CD4-positive, alpha-beta T cell treated with Interleukin-17A for 4 hours (primary cell): Measurements from ENCODE around the gene COMMD7.
"Not testable (repeated sequence)": the region's sequence is repeated elsewhere in the genome, so short reads cannot be mapped to it uniquely, and the experiment has no call there.

Experiments used
- DNase-seq: peaks from one replicate; pipeline ENCODE4 v3.0.0-alpha.2; 2020; ENCODE audit warnings: mixed read lengths

The COMMD7 gene

DNA sequence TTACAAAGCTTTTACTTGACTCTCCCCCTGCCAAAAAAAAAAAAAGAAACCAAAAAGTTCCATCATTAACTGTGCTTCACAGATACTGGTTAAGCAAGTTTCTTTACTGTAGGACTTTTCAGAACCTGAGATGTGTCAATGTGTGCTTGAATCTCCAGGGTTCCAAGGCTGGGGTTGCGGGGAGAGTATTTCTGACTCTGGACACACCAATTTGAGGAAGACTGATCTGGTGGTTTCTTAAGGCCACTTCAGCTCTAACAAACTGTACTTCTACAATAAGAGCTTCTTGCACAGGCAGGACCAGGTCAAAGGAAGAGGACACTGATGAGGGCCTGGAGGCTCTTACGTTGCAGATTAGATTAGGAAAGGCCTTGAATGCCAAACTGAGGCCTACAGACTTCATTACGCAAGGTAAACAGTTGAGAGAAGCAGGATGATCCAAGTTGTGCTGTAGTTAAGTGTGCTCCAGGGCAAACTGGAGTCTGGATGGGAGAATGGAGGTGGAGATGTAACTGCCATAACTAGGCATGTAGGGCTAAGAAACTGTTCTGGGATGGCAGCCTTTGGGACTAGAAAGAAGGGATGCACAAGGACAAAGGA is 24.4 kb downstream of the COMMD7 start:
- DNase-seq: no peak

DNA sequence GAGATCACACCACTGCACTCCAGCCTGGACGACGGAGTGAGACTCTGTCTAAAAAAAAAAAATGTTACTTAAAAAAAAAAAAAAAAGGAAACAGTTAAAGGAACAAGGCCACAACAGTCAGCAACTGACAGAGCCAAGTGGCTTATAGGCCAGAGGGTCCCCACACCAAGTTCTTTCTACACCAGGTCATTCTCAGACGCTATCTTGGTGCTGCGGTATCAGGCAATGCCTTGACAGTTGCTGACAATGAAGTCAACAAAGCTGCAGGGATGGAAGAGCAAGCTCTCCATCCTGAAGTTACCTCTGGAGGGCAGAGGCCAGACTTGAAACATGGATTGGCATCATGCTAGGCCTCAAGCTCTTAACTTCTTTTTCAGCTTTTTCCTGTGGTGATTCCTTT is 31.9 kb downstream of the COMMD7 start:
- no peak for DNase-seq

DNA sequence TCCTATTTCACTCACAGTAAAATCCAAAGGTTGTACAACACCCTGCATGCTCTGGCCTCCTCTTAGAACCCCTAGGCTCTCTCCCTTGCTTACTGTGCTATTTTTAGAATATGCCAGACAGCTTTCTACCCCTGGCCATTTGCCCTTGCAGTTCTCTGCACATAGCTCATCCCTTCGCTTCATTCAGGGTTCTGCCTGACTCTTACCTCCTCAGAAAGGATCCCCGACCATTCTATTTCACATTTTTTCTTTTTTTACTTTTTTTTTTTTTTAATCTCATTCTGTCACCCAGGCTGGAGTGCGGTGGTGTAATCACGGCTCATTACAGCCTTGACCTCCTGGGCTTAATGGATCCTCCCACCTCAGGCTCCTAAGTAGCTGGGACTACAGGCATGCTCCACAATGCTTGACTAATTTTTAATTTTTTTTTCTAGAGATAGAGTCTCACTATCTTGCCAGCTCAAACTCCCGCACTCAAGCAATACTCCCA is 33.6 kb downstream of the COMMD7 start:
- no peak for DNase-seq

DNA sequence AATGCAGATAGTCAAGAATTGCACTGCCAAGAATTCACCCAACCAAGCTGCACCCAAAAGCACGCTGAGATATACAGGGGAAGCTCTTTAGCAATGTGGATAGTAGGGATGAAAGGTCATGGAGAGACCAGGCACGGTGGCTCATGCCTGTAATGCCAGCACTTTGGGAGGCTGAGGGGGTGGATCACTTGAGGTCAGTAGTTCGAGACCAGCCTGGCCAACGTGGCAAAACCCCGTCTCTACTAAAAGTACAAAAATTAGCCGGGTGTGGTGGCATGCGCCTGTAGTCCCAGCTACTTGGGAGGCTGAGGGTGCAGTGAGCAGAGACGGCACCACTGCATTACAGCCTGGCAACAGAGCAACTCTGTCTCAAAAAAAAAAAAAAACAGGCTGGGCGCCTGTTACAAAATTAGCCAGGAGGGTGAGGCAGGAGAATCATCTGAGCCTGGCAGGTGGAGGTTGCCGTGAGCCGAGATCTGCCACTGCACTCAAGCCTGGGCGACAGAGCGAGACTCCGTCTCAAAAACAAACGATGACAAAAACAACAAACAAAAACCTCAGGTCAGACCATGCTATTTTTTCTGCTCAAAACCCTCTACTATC is 34.1 kb downstream of the COMMD7 start:
- DNase-seq: not testable (repeated sequence)

DNA sequence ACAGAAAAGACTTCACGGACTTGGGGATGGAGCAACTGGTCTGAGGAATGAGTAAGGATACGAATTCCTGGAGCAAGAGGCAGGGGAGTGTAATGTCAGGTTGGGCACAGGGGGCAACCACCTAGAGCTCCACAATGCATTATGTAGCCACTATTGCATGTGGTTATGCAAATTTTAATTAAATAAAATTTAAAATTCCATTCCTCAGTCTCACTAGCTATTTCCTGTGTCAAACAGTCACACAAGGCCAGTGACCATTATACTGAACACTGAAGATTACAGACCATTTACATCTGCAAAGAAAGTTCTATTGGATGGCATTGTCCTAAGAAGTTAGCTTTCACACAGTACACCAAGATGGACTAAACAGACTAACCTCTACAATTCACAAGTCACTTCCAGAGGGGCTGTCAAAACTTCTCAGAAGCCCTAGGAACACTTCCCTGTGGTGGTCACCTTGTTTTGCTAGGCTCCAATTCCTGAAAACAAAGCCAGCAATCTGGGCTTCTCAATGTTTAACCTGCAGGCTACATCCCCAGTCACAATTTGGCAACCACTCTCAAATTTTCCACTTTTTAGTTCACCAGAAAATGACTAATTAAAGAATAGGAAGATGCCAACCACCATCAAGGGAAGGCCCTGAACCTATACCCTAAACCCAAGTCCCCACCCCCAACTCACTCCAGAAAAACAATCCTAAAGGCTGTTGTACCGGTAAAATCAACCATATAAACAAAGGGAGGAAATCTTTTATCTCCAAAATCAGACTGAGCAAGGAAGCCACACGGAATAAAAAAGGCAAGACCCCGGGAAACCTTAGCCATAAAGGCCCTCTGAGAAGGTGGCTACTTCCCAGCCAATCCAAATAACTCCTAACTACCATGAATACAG is 35.3 kb downstream of the COMMD7 start:
- no peak for DNase-seq

DNA sequence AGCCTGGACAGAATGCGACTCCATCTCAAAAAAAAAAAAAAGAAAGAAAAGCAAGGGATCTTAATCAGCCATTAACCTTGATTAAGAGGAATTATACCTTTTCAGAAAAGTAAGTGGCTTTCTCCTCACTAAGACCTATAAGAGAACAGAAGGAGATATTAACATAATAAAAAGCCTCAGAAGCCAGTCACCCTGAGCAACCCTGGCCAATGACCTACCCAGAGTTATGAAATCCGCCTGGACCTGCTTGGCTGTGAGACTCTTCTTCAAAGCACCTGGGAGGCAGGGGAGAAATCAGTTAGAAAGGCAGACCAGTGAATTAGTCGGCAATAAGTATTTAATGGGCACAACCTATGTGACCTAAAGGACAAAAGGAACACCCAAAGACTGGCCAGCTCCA is 36.8 kb downstream of the COMMD7 start:
- no peak for DNase-seq

DNA sequence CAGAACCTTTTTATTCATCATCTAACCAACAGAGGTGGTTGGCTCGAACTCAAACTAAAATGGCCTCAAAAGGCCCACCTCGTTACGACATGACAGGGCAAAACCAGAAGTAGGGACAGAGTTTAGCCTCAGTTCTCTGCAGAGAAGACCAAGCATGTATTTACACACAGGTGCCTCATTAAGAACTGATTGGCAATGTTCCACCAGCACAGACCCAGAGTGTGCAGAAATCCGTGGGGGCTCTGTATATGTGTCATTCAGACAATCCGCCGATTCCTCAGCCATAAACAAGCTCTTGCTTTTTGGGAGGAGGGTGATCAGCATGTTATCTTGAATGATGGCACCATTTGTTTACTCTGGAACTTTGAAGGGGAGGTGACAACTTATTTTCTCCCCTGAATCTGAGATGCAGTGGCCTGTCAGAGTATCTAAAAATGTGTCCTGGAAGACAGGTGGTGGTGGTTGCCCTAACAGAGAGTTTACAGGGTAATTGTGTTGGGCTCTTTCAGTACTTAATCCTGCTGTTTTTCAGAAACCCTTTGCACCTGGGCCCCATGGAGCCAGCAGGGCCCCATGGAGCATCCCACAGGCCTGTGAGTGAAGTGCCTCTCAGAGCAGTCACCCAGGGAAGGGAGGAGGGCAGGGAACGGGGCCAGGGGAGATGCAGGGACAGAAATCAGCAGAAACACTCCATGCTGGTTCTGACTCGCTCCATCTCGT is 40.4 kb downstream of the COMMD7 start:
- DNase-seq: no peak

DNA sequence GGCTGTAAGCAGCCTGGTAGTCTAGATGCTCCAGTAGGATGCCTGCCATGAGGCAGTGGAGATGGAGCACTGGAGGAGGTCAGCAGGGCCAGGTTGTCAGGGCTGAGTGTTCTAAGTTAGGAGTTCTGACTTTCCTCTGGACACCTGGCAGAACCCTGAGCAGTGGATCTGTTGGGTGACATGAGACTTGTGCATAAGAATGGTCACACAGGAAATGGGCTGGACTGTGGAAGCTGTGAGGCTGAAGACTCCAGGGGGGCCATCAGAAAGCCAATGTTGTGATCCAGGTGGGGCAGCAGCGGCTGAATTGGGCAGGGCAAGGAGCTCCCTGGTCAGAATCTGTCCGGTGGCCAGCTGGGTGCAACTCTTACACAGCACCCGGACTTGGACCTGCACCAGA is 45.7 kb downstream of the COMMD7 start:
- no peak for DNase-seq

DNA sequence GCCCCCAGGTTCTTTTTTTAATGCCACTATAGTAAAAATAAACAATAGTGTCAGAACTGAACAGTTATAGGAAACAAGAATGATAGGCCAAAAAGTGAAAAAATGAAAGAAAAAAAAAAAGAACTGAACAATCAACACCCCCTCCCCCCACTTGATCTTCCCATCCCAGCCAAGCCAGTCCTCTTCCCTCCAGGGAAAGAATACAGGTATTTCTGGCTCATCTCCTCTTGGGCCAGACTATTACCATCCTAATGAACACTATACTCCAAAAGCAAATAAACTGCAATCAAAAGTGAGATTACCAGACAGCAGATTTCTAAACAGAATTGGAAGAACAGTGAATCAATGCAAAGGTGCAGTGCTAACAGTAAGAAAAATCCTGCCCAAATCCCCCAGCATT is 48.2 kb downstream of the COMMD7 start:
- DNase-seq: no peak

DNA sequence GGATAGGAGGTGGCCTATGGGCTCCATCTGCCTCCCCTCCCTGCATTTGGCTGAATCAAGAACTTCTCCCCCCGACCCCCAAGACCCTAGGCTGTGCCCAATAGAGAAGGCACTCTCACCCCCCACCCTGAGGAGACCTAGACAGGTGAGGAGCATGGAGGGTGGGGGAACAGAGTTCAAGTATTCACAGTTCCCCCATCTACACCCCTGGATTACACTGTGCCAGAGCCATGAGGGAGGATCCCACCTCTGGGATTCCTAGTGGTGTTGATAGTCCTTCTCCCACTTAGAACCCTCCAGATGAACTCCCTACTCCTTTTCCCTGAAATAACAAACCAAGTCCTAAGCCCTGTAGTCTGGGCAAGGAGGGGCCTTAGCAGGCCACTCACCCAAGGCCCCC is 54.3 kb downstream of the COMMD7 start:
- not testable (repeated sequence) for DNase-seq

DNA sequence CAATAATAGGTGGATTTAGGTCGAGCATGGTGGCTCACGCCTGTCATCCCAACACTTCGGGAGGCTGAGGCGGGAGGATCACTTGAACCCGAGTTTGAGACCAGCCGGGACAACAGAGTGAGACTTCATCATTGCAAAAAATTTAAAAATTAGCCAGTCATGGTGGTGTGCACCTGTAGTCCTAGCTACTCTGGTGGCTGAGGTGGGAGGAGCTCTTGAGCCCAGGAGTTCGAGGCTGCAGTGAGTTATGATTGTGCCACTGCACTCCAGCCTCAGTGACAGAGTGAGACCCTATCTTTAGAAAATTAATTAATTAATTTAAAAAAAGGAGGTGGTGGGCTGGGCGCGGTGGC is 56.1 kb downstream of the COMMD7 start:
- DNase-seq: no peak

DNA sequence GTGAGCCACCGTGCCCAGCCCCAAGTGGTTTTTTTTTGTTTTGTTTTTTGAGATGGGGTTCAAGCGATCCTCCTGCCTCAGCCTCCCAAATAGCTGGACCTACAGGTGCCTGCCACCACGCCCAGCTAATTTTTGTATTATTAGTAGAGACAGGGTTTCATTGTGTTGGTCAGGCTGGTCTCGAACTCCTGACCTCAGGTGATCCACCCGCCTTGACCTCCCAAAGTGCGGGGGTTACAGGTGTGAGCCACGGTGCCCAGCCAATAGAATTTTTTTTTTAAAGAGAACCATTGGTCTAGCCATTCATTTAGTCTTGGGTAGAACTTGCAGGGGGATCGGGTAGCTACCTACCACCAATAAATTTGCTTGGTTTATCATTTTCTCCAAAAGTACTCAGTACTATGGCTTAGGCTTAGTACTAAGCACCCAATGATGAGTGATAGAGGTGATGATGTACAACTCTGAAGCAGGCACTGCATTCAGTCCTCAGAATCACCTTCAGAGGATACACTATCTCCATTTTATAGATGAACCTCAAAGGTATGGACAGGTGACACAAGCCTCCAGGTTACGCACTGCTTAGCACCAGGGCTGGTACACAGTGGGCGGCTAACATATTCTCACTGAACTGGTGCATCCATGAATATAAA is 56.6 kb downstream of the COMMD7 start:
- no peak for DNase-seq

DNA sequence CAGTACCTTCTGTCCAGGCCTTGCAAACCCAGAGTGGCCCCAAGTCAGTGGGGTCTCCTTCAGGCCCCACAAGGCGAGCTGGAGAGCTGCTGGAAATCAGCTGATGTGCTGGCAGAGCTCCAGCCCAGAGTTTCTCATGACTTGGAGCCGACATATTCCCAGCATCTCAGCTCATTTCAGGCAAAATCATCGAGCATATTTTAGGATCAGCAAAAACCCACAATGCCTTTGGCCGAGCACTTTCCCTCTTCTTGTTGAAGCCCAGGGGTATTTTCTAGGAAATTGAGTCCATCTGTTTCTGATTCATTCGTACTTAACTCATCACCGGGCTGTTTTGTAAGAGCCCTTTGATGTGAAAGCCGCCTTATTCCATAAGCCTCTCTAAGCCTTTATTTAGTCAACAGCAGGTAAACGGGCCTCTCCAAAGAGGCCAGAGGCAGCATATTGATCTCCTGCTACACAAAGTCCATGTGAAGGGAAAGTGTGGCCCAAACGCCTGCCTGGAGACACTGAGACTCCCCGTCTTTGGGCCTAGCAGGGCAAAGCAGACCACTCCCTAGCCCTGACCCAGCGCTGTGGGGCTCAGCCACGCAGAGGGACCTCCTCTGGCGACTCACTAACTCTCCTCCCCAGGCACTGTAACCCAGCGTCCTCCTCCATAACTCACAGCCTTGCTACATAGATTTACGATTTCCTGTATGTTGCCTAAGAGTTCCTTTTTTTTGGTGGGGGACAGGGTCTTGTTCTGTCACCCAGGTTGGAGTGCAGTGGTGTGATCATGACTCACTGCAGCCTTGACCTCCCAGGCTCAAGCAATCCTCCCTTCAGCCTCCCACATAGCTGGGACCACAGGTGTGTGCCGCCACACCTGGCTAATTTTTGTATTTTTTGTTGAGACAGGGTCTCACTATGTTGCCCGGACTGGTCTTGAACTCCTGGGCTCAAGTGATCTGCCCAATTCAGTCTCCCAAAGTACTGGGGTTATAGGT is 57.4 kb downstream of the COMMD7 start:
- no peak for DNase-seq

DNA sequence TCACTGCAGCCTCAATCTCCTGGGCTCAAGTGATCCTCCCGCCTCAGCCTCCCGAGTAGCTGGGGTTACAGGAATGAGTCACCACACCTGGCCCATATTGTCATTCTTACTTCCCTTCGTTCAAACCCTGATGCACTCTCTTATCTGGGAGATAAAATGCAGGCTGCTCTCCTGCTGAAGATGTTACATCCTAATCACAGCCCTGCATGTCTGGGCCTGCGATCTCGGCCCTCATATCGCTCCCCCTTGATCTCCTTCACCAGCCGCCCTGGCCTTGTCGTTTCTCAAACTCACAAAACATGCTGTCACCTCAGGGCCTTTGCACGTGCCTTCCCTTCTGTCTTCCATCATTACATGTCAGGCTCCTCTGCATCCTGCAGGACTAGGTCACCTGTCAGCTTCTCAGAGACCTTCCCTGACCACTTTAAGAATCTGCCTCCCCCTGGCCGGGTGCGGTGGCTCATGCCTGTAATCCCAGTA is 60.7 kb downstream of the COMMD7 start:
- no peak for DNase-seq

DNA sequence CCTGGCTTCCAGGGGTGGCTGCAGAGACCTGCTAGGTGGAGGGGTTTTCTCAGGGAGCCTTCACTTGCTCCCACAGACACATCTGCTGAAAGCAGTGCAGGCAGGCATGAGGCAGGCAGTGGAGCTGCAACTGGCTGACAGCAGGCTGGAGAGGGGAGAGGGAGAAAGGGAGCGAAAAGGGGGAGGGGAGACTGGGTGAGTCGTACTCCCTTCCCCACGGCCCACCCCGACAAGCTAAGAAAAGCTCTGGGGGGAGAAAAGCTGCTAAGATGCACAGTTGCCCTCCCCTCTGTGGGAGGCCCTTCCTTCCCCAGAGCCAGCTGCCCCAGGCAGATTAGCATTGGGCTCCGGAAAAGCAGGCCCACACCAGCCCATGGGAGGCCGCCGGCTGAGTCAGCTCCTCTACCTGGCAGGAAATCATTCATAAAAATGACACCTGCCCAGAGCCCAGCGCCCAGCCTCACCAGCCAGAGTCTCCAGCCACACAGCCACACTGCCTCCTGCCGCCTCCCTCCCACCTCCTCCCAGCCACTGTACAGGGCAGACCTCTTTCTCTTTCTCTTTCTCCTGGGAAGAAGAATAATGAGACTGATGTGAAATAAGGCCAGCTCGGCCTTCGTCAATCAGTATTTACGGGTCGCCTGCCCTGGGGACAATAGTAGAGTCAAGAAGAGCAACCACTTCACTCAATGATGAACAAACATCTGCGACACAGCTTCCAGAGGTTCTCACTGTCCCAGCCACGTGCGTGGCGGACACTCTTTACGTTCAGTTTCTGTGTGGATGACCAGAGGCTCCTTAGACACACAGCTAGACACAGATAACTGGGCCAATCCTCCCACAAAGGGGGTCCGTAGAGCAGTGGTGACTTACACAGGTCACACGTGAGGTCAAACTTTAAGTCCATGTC is 61.8 kb downstream of the COMMD7 start:
- peak; percentile 25 for DNase-seq

DNA sequence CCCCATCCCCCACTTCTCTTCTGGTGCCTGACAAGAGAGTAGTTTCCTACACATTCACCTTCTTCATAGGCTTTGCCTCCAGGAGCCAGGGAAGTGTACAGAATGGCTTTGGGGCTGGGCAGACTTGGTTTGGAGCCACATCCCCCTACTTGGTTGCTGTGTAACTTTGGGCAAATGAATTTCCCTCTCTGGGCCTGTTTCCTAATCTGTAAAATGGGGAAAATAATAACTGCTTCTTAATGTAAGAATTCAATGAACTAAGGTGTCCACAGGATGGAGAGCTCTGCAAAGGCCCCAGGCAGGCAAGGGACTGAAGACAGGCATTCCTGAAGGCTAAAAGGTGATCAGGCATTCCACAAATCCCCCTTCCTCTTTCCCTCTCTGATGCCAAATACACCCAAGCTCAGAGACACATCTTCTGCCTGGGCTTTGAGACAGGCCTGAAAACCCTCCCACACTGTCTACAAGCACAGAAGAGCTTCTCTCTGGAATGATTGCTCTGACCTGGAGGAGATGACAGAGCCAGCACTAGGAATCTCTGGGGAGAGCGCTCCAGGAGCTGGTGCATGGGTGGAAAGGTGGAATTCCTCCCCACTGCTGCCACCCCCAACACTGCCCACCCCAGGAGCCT is 62.6 kb downstream of the COMMD7 start:
- DNase-seq: no peak

DNA sequence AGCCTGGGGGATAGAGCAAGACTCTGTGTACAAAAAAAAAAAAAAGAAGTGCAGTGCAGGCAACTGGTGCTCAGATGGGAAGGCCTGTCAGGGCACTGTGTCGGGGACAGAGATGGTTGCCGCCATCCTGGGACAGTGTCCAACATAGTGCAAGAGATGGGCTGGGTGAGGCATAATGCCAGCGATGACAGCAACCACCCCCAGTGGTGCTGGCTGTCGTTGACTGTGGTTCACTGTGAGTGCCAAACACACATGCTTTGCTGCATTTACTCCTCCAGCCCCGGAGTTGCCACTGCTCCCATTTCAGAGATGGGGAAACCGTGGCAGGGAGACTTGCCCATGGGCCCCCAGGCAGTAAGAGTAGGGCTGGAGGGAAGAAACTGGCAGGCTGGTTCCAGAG is 64.3 kb downstream of the COMMD7 start:
- no peak for DNase-seq

DNA sequence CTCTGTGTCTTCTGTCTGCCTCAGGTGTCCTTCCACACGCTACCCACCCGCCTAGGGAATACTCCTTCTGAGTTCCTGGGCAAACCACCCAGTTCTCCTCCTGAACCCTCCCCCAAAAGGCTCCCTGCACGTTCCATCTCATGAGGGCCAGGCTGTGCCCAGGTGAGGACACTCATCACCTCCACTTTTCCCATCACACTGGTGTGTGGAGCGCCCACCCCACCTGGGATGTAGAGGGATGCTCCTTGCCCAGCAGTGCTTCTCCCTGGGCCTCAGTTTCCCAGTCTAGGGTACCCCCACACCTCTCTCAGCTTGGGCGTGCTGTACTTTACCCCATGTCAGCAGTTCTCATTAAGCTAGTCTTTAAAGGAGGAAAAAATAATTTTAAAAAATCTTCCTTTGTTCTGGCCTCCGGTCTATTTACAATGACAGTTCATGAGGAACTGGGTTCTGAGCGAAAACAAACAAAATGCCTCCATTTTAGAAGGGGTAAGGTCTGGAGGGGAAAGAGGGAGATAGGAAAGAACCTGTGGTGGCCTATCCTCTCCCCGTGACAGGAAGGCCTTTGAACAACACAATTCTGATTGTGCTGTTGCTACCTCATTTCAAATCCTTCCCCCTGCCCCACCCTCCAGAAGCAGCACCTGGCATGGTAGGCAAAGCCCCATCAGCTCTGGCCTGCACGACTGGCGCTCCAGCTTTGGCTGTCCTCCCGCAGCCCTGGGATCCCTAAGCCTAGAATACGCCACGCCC is 67.9 kb downstream of the COMMD7 start:
- DNase-seq: no peak

DNA sequence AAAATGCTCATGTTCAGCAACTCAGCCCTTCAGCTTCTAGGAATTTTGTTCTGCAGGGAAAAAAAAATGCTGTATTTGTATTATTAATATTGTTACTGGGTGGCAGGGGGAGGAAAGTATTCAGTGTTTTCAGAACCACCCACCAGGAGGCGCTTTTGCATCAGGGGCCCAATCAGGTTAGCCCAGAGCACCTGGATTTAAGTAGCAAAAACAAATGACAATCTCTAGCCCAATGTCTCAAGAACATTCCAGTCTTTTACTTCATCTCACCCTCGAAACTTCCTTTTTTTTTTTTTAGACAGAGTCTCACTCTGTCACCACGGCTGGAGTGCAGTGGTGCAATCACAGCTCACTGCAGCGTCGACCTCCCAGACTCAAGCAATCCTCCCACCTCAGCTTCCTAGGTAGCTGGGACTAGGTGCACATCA is 68.9 kb downstream of the COMMD7 start:
- peak; percentile 83 for DNase-seq
